HG03039 (cell line): ENCODE measurements around the gene SAE1.
"Not testable (repeated sequence)": the region's sequence is repeated elsewhere in the genome, so short reads cannot be mapped to it uniquely, and the experiment has no call there.

Experiments used
- ATAC-seq: cut with Tn5 transposase; IDR thresholded peaks from one replicate; pipeline ENCODE4 v1.9.1; 2021; ENCODE audit warnings: mild to moderate bottlenecking, moderate library complexity; ENCODE audit not compliant: unreplicated experiment

Gene SAE1

GRCh38 chr19:47239152-47239551 is 108.5 kb downstream of the SAE1 start:
- no peak for ATAC-seq

DNA sequence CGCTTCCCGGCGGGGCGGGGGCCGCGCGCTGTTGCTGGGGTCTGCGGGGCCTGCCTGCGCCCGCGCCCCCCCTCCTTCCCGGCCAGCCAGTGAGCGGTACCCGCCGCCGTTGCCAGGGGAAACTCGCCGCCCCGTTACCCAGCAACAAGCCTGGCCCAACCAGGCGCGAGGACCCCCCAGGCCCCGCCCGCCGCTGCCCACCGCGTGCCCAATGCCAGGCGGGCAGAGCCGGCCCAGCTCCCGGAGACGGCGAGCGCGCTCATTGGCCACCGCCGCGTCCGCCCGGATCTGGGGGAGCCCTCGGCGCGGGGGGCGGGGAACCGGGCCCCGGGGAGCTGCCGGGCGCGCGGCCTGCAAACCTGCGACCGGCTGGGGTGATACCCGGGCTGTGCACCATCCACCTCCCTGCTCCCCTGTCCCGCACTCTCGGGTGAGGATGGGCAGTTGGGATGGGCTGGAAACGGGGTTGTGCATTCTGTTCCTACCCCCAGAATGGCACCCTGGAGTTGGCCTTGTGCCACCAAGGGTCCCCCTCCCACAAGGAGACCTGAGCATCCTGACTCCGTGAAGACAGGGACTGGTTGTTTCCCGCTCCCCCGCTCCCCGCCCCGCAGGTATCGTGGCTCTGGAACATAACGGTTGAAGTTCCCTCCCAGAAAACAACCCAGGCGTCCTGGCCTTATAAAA is 109.1 kb downstream of the SAE1 start:
- no peak for ATAC-seq

DNA sequence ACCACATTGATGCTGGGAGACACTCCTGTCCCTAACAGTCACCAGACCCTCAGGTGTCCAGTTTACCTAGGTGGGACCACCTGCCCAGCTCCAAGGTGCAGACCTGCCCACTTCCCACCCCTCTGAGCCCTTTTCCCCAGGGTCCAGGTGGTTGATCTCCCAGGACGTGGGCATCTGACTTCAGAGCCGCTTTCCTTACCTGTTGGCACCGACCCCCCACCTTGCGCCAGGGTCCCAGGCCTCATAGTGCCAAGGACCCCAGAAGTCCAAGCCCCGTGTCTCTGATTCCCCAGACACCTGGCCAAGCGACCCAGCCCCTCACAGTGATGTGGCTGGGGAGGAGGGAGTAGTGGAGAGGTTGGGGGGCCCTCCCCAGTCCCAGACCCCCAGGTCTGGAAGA is 109.9 kb downstream of the SAE1 start:
- ATAC-seq: no peak

- no peak for ATAC-seq
These were observed 110.6 kb downstream of the SAE1 start for GRCh38 chr19:47240996-47241918.

- ATAC-seq: no peak
These were observed 111.4 kb downstream of the SAE1 start for GRCh38 chr19:47241919-47242577.

- no peak for ATAC-seq
These were observed 112.7 kb downstream of the SAE1 start for GRCh38 chr19:47243364-47243775.

DNA sequence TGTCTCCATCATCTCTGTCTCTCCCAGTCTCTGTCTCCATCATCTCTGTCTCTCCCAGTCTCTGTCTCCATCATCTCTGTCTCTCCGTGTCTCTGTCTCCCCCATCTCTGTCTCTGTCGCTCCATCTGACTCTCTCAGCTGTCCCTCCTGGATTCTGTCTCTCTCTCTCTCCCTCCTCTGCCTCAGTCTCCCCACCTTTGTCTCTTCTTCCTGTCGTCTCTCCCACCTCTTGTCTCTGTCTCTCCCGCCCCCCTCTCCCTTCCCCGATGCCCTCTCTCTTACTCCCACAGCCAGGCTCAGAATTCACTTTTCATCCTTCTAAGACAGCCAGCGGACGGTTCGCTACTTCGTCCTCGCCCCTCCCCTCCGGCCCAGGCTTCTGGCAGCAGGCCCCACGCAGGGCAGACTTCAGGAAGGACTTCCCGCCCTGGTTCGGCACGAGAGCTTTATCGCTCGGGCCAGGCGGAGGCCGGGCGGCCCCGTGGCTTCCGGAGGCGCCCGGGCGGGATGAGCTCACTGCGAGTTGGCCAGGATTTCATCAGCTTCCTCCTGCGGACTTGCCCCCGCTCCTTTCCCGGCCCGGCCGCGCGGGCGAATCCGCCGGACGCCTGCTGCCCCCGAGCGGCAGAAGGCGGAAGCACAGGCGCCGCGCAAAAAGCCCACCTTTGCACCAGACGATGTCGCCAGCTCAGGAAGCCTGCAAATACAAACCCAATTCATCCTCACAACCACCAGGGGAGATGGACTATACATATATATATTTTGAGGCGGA is 113.3 kb downstream of the SAE1 start:
- ATAC-seq: peak; percentile 44

GRCh38 chr19:47247308-47247990 is 116.8 kb downstream of the SAE1 start:
- ATAC-seq: no peak

- ATAC-seq: not testable (repeated sequence)
These were observed 122.4 kb downstream of the SAE1 start for GRCh38 chr19:47253016-47253415.

GRCh38 chr19:47253467-47253881 is 122.8 kb downstream of the SAE1 start:
- no peak for ATAC-seq

DNA sequence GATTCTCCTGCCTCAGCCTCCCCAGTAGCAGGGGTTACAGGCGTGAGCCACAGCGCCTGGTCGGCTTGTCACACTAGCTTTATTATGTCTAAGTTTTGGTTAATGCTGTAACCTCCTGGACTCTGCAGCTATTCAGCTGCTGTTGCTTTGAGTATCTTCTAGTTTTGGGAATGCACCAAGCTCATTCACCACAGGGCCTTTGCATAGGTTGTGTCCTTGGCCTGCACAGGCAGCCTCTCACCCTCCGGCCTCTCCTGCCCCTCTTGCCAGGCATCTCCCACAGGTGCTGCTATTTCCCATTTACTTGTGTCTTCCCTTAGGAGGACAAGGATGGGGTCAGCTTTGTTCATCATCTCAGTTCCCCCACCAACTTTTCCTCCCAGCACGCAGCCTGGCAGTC is 123.3 kb downstream of the SAE1 start:
- ATAC-seq: no peak

DNA sequence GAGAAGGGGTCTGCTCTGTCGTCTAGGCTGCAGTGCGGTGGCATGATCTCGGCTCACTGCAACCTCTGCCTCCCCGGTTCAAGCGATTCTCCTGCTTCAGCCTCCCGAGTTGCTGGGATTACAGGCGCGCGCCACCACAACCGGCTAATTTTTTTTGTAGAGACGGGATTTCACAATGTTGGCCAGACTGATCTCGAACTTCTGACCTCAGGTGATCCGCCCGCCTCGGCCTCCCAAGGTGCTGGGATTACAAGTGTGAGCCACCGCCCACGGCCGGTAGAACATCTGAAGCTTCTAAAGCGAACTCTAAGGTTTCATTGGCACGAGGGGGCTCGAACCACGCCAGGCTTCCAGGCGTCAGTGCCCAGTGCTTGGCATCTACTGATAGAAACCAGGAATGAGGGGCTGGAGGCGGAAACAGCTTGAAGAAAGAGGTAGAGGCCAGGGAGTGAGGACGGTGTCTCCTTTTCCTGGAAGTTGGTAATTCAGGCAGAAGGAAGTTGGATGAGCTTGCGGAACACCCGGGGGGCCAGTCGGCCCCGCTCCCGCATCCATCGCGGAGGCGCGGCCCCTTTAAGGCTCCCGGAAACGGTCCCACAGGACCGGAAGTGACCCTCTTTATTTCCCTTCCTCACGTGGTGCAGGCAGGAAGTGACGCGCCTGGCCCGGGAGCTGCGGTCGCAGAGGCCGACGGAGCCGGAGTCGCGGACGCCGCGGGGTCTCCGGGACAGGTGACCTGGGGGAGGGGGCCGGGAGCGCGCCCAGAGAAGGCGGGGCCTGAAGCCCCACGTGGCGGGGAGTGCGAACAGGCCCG is 125.5 kb downstream of the SAE1 start, which contains the start of gene CCDC9:
Gene CCDC9, plus strand, starts transcription at position 647 of the 814 bp plus-strand sequence. CDS start 1,876 bp downstream, outside the sequence.
- ATAC-seq: peak; percentile 46

GRCh38 chr19:47256693-47257410 is 126.2 kb downstream of the SAE1 start:
- peak; percentile 57 for ATAC-seq

GRCh38 chr19:47257411-47258169 is 127.0 kb downstream of the SAE1 start:
- ATAC-seq: no peak

GRCh38 chr19:47258434-47258833 is 127.8 kb downstream of the SAE1 start:
- no peak for ATAC-seq

DNA sequence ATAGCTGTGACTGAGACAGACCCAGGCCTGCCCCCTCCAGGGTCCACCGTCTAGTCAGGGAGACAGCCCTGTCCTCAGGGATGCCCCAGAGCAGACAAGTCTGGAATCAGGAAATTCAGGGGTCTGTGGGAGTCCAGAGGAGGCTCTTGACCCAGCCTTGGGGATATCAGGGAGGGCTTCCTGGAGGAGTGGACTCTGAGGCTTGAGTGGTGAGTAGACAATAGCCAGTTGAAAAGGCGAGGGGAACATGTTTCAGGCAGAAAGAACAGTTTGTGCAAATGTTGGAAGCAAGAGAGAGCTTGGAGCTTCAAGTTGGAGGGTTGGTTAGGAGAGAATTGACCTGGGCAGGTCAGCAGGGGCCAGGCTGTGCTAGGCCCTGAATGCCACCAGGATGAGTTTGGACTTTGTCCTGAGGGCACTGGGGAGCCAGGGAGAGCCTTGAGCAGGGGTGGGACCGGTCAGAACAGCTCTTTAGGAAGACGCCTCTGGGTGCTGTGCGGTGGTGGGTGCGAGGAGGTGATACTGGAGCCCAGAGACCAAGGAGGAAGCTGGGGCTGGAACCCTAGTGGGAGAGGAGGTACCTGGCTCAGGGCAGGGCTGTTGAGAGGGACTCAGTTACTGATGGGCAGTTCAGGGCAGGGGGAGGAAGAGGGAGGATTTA is 128.4 kb downstream of the SAE1 start:
- no peak for ATAC-seq
